SK-N-SH (cell line): ENCODE data around the gene CALCA.

Source experiments
- EP300 ChIP-seq, 2 experiments: IDR thresholded peaks; 2 replicates each; pipeline versions ENCODE4 v1.4.0 to v1.6.1; 2012; ENCODE audit warnings: borderline replicate concordance in 1 of 2, low read depth in 1 of 2, low read length in 1 of 2
- GATA2 ChIP-seq: sonication (generic); formaldehyde crosslinking; IDR thresholded peaks from 2 replicates; pipeline ENCODE4 v1.5.0; 2020; ENCODE audit warnings: mild to moderate bottlenecking, missing genetic modification reagents
- POLR2AphosphoS5 ChIP-seq: IDR thresholded peaks from 2 replicates; pipeline ENCODE4 v1.6.1; 2012; ENCODE audit warnings: low read depth, low read length
- RFX5 ChIP-seq: IDR thresholded peaks from 2 replicates; pipeline ENCODE4 v1.6.1; 2012; ENCODE audit warnings: mild to moderate bottlenecking, improper control_type of control experiment, low read length
- SIN3A ChIP-seq: IDR thresholded peaks from 2 replicates; pipeline ENCODE4 v1.6.1; 2012; ENCODE audit warnings: low read depth, mild to moderate bottlenecking, low read length, moderate library complexity, borderline replicate concordance
- TF ChIP-seq, protein P1 (sequence below): fragments of 200-600 bp; sonication (generic); IDR thresholded peaks from 2 replicates; pipeline ENCODE4 v1.6.1; 2017; ENCODE audit warnings: antibody characterized with exemption, mild to moderate bottlenecking, moderate library complexity
- TF ChIP-seq, protein P2 (sequence below): IDR thresholded peaks from 2 replicates; pipeline ENCODE4 v1.4.0; 2012; ENCODE audit warnings: low read depth
- TF ChIP-seq, protein P3 (sequence below): IDR thresholded peaks from 2 replicates; pipeline ENCODE4; 2012

DNA sequence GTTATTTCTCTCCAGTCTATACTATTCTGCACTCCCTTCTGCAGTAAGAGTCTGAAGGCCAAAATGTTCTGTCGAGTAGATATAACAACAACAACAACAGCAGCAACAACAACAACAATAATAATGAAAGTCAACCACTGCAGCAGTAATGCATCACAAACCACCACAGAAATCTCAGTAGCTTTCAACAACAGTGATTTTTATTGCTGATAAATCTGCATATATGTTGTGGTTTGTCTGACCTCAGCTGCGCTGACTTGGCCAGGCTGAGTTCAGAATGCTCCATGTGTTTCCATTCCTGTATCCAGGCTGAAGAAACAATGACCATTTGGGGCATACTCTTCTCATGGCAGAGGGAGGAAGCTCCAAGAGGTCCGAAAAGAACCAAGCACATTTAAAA lies 47.8 kb downstream of the CALCA start:
- TF ChIP-seq POLR2AphosphoS5 (no peak), RFX5 (no peak), SIN3A (no peak), EP300 (IDR thresholded peaks at IDR 0.05; ENCODE audit: borderline replicate concordance in 1 of 2, low read depth in 1 of 2, low read length in 1 of 2) (no peak), GATA2 (CRISPR knock-in tag) (no peak)
- TF ChIP-seq, protein P1, sequence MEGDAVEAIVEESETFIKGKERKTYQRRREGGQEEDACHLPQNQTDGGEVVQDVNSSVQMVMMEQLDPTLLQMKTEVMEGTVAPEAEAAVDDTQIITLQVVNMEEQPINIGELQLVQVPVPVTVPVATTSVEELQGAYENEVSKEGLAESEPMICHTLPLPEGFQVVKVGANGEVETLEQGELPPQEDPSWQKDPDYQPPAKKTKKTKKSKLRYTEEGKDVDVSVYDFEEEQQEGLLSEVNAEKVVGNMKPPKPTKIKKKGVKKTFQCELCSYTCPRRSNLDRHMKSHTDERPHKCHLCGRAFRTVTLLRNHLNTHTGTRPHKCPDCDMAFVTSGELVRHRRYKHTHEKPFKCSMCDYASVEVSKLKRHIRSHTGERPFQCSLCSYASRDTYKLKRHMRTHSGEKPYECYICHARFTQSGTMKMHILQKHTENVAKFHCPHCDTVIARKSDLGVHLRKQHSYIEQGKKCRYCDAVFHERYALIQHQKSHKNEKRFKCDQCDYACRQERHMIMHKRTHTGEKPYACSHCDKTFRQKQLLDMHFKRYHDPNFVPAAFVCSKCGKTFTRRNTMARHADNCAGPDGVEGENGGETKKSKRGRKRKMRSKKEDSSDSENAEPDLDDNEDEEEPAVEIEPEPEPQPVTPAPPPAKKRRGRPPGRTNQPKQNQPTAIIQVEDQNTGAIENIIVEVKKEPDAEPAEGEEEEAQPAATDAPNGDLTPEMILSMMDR = no peak
- TF ChIP-seq, protein P2, sequence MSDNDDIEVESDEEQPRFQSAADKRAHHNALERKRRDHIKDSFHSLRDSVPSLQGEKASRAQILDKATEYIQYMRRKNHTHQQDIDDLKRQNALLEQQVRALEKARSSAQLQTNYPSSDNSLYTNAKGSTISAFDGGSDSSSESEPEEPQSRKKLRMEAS = no peak
- TF ChIP-seq, protein P3, sequence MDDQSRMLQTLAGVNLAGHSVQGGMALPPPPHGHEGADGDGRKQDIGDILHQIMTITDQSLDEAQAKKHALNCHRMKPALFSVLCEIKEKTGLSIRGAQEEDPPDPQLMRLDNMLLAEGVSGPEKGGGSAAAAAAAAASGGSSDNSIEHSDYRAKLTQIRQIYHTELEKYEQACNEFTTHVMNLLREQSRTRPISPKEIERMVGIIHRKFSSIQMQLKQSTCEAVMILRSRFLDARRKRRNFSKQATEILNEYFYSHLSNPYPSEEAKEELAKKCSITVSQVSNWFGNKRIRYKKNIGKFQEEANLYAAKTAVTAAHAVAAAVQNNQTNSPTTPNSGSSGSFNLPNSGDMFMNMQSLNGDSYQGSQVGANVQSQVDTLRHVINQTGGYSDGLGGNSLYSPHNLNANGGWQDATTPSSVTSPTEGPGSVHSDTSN = no peak
